Trophoblast cell (in vitro differentiated cells and primary cell): ENCODE data around the gene LMLN.

Experiments
- DNase-seq, 2 donors: peaks; one replicate each; pipeline ENCODE4 v3.0.0-alpha.2; 2016
- H2AFZ ChIP-seq: 2 replicates; pipeline ENCODE4 v1.6.1; 2013; ENCODE audit warnings: low read length, moderate library complexity, mild to moderate bottlenecking; ENCODE audit not compliant: insufficient read depth, poor library complexity
- H2AK5ac ChIP-seq: 2 replicates; pipeline ENCODE4 v1.6.1; 2013; ENCODE audit warnings: mild to moderate bottlenecking, low read length
- H2BK120ac ChIP-seq: 2 replicates; pipeline ENCODE4 v1.6.1; 2013; ENCODE audit warnings: low read length, mild to moderate bottlenecking, moderate library complexity; ENCODE audit not compliant: insufficient read depth, poor library complexity
- H2BK12ac ChIP-seq: 2 replicates; pipeline ENCODE4 v1.6.1; 2013; ENCODE audit warnings: mild to moderate bottlenecking, low read length, moderate library complexity
- H2BK5ac ChIP-seq: 2 replicates; pipeline ENCODE4 v1.6.1; 2013; ENCODE audit warnings: low read length, low read depth, moderate library complexity, mild to moderate bottlenecking; ENCODE audit not compliant: poor library complexity
- H3K14ac ChIP-seq: 2 replicates; pipeline ENCODE4 v1.6.1; 2013; ENCODE audit warnings: mild to moderate bottlenecking, low read length
- H3K18ac ChIP-seq: 2 replicates; pipeline ENCODE4 v1.6.1; 2013; ENCODE audit warnings: mild to moderate bottlenecking, low read length
- H3K23ac ChIP-seq: 2 replicates; pipeline ENCODE4 v1.6.1; 2013; ENCODE audit warnings: low read length
- H3K27ac ChIP-seq: 2 replicates; pipeline ENCODE4 v1.5.1; 2013; ENCODE audit warnings: low read depth, mild to moderate bottlenecking, inconsistent platforms, low read length, moderate library complexity
- H3K27me3 ChIP-seq: 2 replicates; pipeline ENCODE4 v1.6.1; 2013; ENCODE audit warnings: inconsistent platforms, mild to moderate bottlenecking, low read length, moderate library complexity; ENCODE audit not compliant: insufficient read depth
- H3K36me3 ChIP-seq, 2 experiments: 1 replicate in 1 of 2; 2 replicates in 1 of 2; pipeline ENCODE4 v1.6.1; 2013; ENCODE audit warnings: low read length in 2 of 2, mild to moderate bottlenecking in 2 of 2, moderate library complexity in 1 of 2; ENCODE audit not compliant: insufficient read depth in 2 of 2, control insufficient read depth in 1 of 2
- H3K4ac ChIP-seq: 2 replicates; pipeline ENCODE4 v1.6.1; 2013; ENCODE audit warnings: low read depth, mild to moderate bottlenecking, low read length, moderate library complexity
- H3K4me1 ChIP-seq, 2 experiments: 1 replicate in 1 of 2; 2 replicates in 1 of 2; pipeline ENCODE4 v1.6.1; 2013; ENCODE audit warnings: low read length in 2 of 2, mild to moderate bottlenecking in 2 of 2, moderate library complexity in 1 of 2; ENCODE audit not compliant: insufficient read depth in 2 of 2, control insufficient read depth in 1 of 2
- H3K4me2 ChIP-seq: 2 replicates; pipeline ENCODE4 v1.6.1; 2013; ENCODE audit warnings: inconsistent platforms, mild to moderate bottlenecking, low read length, moderate library complexity
- H3K4me3 ChIP-seq: 2 replicates; pipeline ENCODE4 v1.5.1; 2013; ENCODE audit warnings: mild to moderate bottlenecking, low read depth, low read length, inconsistent platforms
- H3K79me1 ChIP-seq: one replicate; pipeline ENCODE4 v1.6.1; 2013; ENCODE audit warnings: low read length
- H3K79me2 ChIP-seq: 2 replicates; pipeline ENCODE4 v1.6.1; 2013; ENCODE audit warnings: low read length, mild to moderate bottlenecking; ENCODE audit not compliant: control insufficient read depth, insufficient read depth, poor library complexity
- H3K9ac ChIP-seq: 2 replicates; pipeline ENCODE4 v1.6.1; 2013; ENCODE audit warnings: mild to moderate bottlenecking, low read length
- H3K9me3 ChIP-seq: 2 replicates; pipeline ENCODE4 v1.6.1; 2013; ENCODE audit warnings: low read depth, mild to moderate bottlenecking, control low read depth, inconsistent platforms, low read length; ENCODE audit not compliant: insufficient read depth
- H4K12ac ChIP-seq: 2 replicates; pipeline ENCODE4 v1.6.1; 2013; ENCODE audit warnings: low read depth, mild to moderate bottlenecking, low read length, moderate library complexity
- H4K8ac ChIP-seq: 2 replicates; pipeline ENCODE4 v1.6.1; 2013; ENCODE audit warnings: low read depth, mild to moderate bottlenecking, low read length, moderate library complexity
- H4K91ac ChIP-seq: one replicate; pipeline ENCODE4 v1.6.1; 2013; ENCODE audit warnings: low read depth, mild to moderate bottlenecking, low read length, moderate library complexity
- WGBS: extraction: QIAGEN DNeasy Blood & Tissue Kit; methylation state at CpG from one replicate; pipeline ENCODE4 v1.1.7; 2013; ENCODE audit warnings: missing lambda C conversion rate; ENCODE audit not compliant: insufficient read length, insufficient coverage; ENCODE audit errors: extremely low coverage; 5-methylcytosine and 5-hydroxymethylcytosine counted together

Gene LMLN

DNA sequence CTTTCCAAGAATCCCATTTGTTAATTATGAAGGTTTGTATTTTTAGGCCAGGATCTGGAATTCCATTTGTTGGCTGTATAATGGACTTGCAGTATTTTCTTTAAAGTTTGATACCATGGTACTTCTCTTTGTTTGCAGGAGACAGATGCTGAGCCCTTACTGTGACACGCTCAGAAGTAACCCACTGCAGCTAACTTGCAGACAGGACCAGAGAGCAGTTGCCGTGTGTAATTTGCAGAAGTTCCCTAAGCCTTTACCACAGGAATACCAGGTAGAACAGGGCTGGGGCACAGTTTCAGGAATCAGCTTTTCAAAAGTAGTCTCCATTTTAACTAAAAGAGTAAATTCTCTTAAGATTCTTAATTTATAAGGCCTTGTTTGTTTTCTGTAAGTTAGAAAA lies 59.1 kb downstream of the LMLN start:
- Histone ChIP-seq H2AFZ (no peak overlapping the region), H3K4me1 (no peaks in the 10 kb centered on the region), H4K8ac (no peak overlapping the region), H2BK120ac (no peak overlapping the region), H3K23ac (no peak overlapping the region), H3K36me3 (no peaks in the 10 kb centered on the region), H4K91ac (no peak overlapping the region), H4K12ac (no peak overlapping the region), H3K18ac (no peak overlapping the region), H3K4me3 (no peak overlapping the region), H2BK12ac (no peak overlapping the region), H3K4ac (no peak overlapping the region), H3K27ac (no peak overlapping the region), H3K79me2 (no peaks in the 10 kb centered on the region), H3K14ac (no peak overlapping the region), H2BK5ac (no peak overlapping the region), H3K9ac (no peak overlapping the region), H3K27me3 (no peaks in the 10 kb centered on the region), H3K9me3 (no peaks in the 10 kb centered on the region), H3K79me1 (no peaks in the 10 kb centered on the region), H3K4me2 (no peak overlapping the region), H2AK5ac (no peak overlapping the region)
- DNase-seq: no peak
- no CpG with 5 or more reads among the region's 2 CpGs for WGBS

DNA sequence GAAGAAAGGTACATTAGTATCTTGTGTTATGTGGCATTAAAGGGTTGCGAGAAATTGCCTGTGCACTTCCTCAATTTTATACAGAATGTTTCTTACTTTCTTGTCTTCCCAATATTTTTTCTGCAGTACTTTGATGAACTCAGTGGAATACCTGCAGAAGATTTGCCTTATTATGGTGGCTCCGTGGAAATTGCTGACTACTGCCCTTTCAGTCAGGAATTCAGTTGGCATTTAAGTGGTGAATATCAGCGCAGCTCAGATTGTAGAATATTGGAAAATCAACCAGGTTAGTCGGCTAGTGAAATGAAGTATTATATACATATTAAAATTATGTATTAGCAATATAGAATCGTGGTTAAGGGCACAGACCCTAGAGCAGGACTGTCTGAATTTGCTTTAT lies 61.3 kb downstream of the LMLN start:
- Histone ChIP-seq H2AK5ac (no peak overlapping the region), H3K4me2 (no peak overlapping the region), H3K18ac (no peak overlapping the region), H3K4ac (no peak overlapping the region), H3K9me3 (no peaks in the 10 kb centered on the region), H3K27me3 (no peaks in the 10 kb centered on the region), H2BK12ac (no peak overlapping the region), H3K79me1 (no peaks in the 10 kb centered on the region), H3K79me2 (no peaks in the 10 kb centered on the region), H3K23ac (no peak overlapping the region), H3K27ac (no peak overlapping the region), H3K36me3 (no peaks in the 10 kb centered on the region), H4K12ac (no peak overlapping the region), H3K9ac (no peak overlapping the region), H2BK120ac (no peak overlapping the region), H4K8ac (no peak overlapping the region), H2BK5ac (no peak overlapping the region), H2AFZ (no peak overlapping the region), H3K4me1 (no peaks in the 10 kb centered on the region), H3K4me3 (no peak overlapping the region), H4K91ac (no peak overlapping the region), H3K14ac (no peak overlapping the region)
- no peak for DNase-seq
- no CpG with 5 or more reads among the region's 5 CpGs for WGBS

DNA sequence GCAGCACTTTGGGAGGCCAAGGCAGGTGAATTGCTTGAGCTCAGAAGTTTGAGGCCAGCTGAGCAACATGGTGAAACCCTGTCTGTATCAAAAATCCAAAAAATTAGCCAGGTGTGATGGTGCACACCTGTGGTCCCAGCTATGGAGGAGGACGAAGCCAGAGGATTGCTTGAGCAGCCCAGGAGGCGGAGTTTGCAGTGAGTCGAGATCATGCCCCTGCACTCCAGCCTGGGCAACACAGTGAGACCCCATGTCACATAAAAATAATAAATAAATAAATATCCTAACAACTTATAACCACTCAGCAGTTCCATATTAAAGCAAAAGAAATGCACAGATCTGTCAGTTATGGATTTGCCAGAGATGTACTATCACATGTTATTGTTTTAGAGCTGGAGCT lies 62.6 kb downstream of the LMLN start:
- Histone ChIP-seq H2AFZ (no peak overlapping the region), H3K18ac (no peak overlapping the region), H4K91ac (no peak overlapping the region), H4K12ac (no peak overlapping the region), H3K79me1 (no peaks in the 10 kb centered on the region), H3K27me3 (no peaks in the 10 kb centered on the region), H3K4me3 (no peak overlapping the region), H2BK12ac (no peak overlapping the region), H2AK5ac (no peak overlapping the region), H3K4me1 (no peaks in the 10 kb centered on the region), H2BK5ac (no peak overlapping the region), H3K23ac (no peak overlapping the region), H3K14ac (no peak overlapping the region), H3K4ac (no peak overlapping the region), H3K9me3 (no peaks in the 10 kb centered on the region), H3K9ac (no peak overlapping the region), H3K27ac (no peak overlapping the region), H2BK120ac (no peak overlapping the region), H4K8ac (no peak overlapping the region), H3K36me3 (no peaks in the 10 kb centered on the region), H3K4me2 (no peak overlapping the region), H3K79me2 (no peaks in the 10 kb centered on the region)
- WGBS: no CpG with 5 or more reads among the region's 3 CpGs
- DNase-seq: no peak

DNA sequence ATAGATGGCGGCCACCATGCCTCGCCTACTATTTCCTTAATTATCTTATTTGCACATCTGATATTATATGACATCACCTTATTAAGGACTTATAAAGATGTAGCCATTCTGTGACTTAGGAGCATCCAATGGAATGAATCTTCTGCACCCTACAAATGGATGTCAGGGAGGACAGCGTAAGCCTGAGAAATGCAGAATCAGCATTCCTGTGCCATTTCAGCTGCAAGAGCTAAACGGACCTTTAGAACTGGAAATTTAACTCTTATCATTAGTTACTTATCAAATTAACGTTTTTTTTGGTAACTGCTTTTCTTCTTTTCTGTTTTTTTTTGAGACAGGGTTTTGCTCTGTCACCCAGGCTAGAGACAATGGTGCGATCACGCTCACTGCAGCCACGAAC lies 65.6 kb downstream of the LMLN start:
- H2BK120ac ChIP-seq: no peak overlapping the region
- H3K79me1 ChIP-seq: no peaks in the 10 kb centered on the region
- H3K23ac ChIP-seq: no peak overlapping the region
- WGBS: no CpG with 5 or more reads among the region's 8 CpGs
- no peak overlapping the region for H3K27ac ChIP-seq
- no peaks in the 10 kb centered on the region for H3K9me3 ChIP-seq
- no peak overlapping the region for H3K14ac ChIP-seq
- H3K4me1 ChIP-seq: no peaks in the 10 kb centered on the region
- H2BK12ac ChIP-seq: no peak overlapping the region
- H3K18ac ChIP-seq: no peak overlapping the region
- no peak overlapping the region for H2BK5ac ChIP-seq
- H3K9ac ChIP-seq: no peak overlapping the region
- H3K79me2 ChIP-seq: no peaks in the 10 kb centered on the region
- no peak overlapping the region for H4K91ac ChIP-seq
- H4K8ac ChIP-seq: no peak overlapping the region
- H3K4me3 ChIP-seq: no peak overlapping the region
- no peaks in the 10 kb centered on the region for H3K36me3 ChIP-seq
- H3K4me2 ChIP-seq: no peak overlapping the region
- H2AK5ac ChIP-seq: no peak overlapping the region
- no peak overlapping the region for H3K4ac ChIP-seq
- no peak overlapping the region for H2AFZ ChIP-seq
- no peak overlapping the region for H4K12ac ChIP-seq
- H3K27me3 ChIP-seq: no peaks in the 10 kb centered on the region
- no peak for DNase-seq
